ENCODE measurements around the gene MYO18B. TPM values are rescaled to one million over a fixed set of nuclear protein-coding genes. Genes with fewer than 3 reads are reported as not detected.

MYO18B gene
- total and polyA plus RNA-seq, 2 of the 8 experiments (the other 6 are each of a cell fraction or from before 2014, with no cell fraction given) = 0.62 to 0.78 TPM

DNA sequence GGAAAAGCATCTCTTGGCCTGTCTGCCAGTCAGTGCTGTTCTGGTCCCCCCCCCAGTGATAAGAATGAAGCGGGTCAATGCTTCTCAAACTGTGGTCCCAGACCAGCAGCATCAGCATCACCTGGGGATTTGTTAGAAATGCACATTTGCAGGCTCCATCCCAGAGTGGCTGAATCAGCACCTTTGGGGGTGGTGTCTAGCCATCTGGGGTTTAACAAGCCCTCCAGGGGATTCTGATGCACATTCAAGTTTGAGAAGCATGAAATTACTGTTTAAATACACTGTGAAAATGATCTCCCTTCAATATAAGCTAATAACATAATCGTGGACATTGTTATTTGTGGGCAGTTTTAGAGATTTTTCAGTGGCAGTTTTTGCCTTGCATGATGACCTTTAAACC lies 133.5 kb downstream of the MYO18B start:
- H3K36me3 ChIP-seq (ENCODE audit: control insufficient read depth in 2 of 4, insufficient read depth in 4 of 4, low read length in 3 of 4) = no peaks in the 10 kb centered on the region
- ChIA-PET CTCF (ENCODE audit: partially characterized antibody) (interaction anchor here (1.0 to 1.3 kb wide), 2 partner anchors 294 to 296 kb away, joined by 3 to 4 read pairs; partner anchors contain the start of gene SEZ6L), POLR2A (ENCODE audit: partially characterized antibody) (no interaction called here)
- no peaks in the 10 kb centered on the region for H3K9me3 ChIP-seq (ENCODE audit: insufficient read depth in 2 of 2, low read depth in 1 of 2, low read length in 1 of 2)
- WGBS, 2 experiments (ENCODE audit: extremely low coverage in 1 of 2, insufficient coverage in 1 of 2, insufficient read length in 1 of 2, insufficient replicate concordance in 2 of 2, low coverage in 1 of 2, low lambda C conversion rate in 2 of 2, missing lambda C conversion rate in 1 of 2) = 80% methylated on average over 2 of the region's 2 CpGs; no CpG with 5 or more reads in 1 of the 2 experiments
- no peak overlapping the region for H3K18ac ChIP-seq (ENCODE audit: extremely low read depth, low read length)
- no peaks in the 10 kb centered on the region for H4K20me1 ChIP-seq (replicated peaks in 1 of 2; ENCODE audit: control insufficient read depth in 1 of 2, insufficient read depth in 2 of 2, low read length in 2 of 2)
- H2AFZ ChIP-seq (ENCODE audit: low read length) = no peak overlapping the region
- H2AK5ac ChIP-seq (ENCODE audit: low read depth, low read length) = no peak overlapping the region
- no peak overlapping the region for H3K4me3 ChIP-seq (ENCODE audit: extremely low read depth in 1 of 4, insufficient read depth in 2 of 4, low read depth in 3 of 4, low read length in 4 of 4)
- no peak overlapping the region for H3K9ac ChIP-seq (replicated peaks in 1 of 4; ENCODE audit: extremely low read depth in 1 of 4, low read depth in 3 of 4, low read length in 3 of 4)
- no peaks in the 10 kb centered on the region for H3K27me3 ChIP-seq (replicated peaks in 1 of 4; ENCODE audit: control insufficient read depth in 3 of 4, extremely low read depth in 1 of 4, insufficient read depth in 3 of 4, low read length in 3 of 4)
- H4K5ac ChIP-seq (ENCODE audit: insufficient read length, low read depth, low read length) = no peak overlapping the region
- H2BK15ac ChIP-seq (ENCODE audit: low read length) = no peak overlapping the region
- no peaks in the 10 kb centered on the region for H3K79me2 ChIP-seq (ENCODE audit: control insufficient read depth in 1 of 2, insufficient read depth in 2 of 2, low read length in 2 of 2)
- H3K4ac ChIP-seq (replicated peaks; ENCODE audit: insufficient read length, low read depth, low read length) = no peak overlapping the region
- H3K23ac ChIP-seq (ENCODE audit: insufficient read length) = no peak overlapping the region
- no peak overlapping the region for H2BK12ac ChIP-seq (ENCODE audit: low read depth, low read length)
- H4K8ac ChIP-seq (ENCODE audit: extremely low read depth, insufficient read depth, low read length) = no peak overlapping the region
- no peak overlapping the region for H3K56ac ChIP-seq (replicated peaks; ENCODE audit: insufficient read length, low read depth, low read length)
- no peak overlapping the region for H3K4me2 ChIP-seq (ENCODE audit: insufficient read depth in 1 of 2, low read depth in 2 of 2, low read length in 2 of 2)
- H2BK20ac ChIP-seq (ENCODE audit: low read length) = no peak overlapping the region
- H4K91ac ChIP-seq (replicated peaks; ENCODE audit: insufficient read length, low read length) = no peak overlapping the region
- H3K14ac ChIP-seq (ENCODE audit: insufficient read length) = no peak overlapping the region
- no peaks in the 10 kb centered on the region for H3K79me1 ChIP-seq (ENCODE audit: low read depth, low read length)
- DNase-seq (ENCODE audit: low read depth in 1 of 2, low spot score in 2 of 2) = no peak
- no peak overlapping the region for H2BK5ac ChIP-seq (ENCODE audit: low read depth, low read length)
- FAIRE-seq = no peak
- no peak overlapping the region for H3K27ac ChIP-seq (ENCODE audit: low read depth, low read length)
- H2BK120ac ChIP-seq (replicated peaks; ENCODE audit: low read depth, low read length) = no peak overlapping the region
- no peaks in the 10 kb centered on the region for H3K23me2 ChIP-seq (ENCODE audit: low read depth, low read length)
- no peaks in the 10 kb centered on the region for H3K4me1 ChIP-seq (replicated peaks in 1 of 4; ENCODE audit: control insufficient read depth in 3 of 4, insufficient read depth in 4 of 4, low read length in 3 of 4)
- TF ChIP-seq CBX5 (IDR thresholded peaks at IDR 0.05; ENCODE audit: low read depth, low read length) (no peak), POLR2A (IDR thresholded peaks at IDR 0.05; ENCODE audit: control extremely low read depth in 1 of 2, low read depth in 2 of 2, low read length in 2 of 2) (no peak), SAP30 (IDR thresholded peaks at IDR 0.05; ENCODE audit: insufficient read depth, insufficient replicate concordance, low read length) (no peak), SRF (IDR thresholded peaks at IDR 0.05; ENCODE audit: low read depth, low read length) (no peak), HDAC6 (IDR thresholded peaks at IDR 0.05; ENCODE audit: low read depth, low read length) (no peak), YY1 (IDR thresholded peaks at IDR 0.05; ENCODE audit: low read depth, low read length) (no peak), RBBP5 (IDR thresholded peaks at IDR 0.05; ENCODE audit: borderline replicate concordance, low read depth, low read length) (no peak), CHD1 (IDR thresholded peaks at IDR 0.05; ENCODE audit: low read depth, low read length) (no peak), KDM5A (IDR thresholded peaks at IDR 0.05; ENCODE audit: low read length) (no peak), SIX5 (IDR thresholded peaks at IDR 0.05; ENCODE audit: low read depth, low read length) (no peak), ASH2L (IDR thresholded peaks at IDR 0.05; ENCODE audit: low read length) (no peak)
